Subcutaneous adipose tissue (tissue), 4 donors: ENCODE data around the gene FAM110A. TPM values are rescaled to one million over a fixed set of nuclear protein-coding genes. Genes with fewer than 3 reads are reported as not detected.

Experiments
- total RNA-seq, 4 donors: library from RNA; depleted of rRNA; stranded (reverse); fragments of >200 nt; gene quantifications; one replicate each; pipeline ENCODE4 v1.1.0, GENCODE V29; 2016
- TF ChIP-seq, protein P1 (sequence below): fragments of 450-650 bp; IDR thresholded peaks from one replicate; pipeline ENCODE4 v1.5.1; 2016; ENCODE audit warnings: low read depth, mild to moderate bottlenecking, control low read depth, antibody characterized with exemption, moderate library complexity

FAM110A gene
- total RNA-seq, 4 donors from 2014 or later = 2.7 to 4.6 (median 2.8) TPM; not detected in 1

DNA sequence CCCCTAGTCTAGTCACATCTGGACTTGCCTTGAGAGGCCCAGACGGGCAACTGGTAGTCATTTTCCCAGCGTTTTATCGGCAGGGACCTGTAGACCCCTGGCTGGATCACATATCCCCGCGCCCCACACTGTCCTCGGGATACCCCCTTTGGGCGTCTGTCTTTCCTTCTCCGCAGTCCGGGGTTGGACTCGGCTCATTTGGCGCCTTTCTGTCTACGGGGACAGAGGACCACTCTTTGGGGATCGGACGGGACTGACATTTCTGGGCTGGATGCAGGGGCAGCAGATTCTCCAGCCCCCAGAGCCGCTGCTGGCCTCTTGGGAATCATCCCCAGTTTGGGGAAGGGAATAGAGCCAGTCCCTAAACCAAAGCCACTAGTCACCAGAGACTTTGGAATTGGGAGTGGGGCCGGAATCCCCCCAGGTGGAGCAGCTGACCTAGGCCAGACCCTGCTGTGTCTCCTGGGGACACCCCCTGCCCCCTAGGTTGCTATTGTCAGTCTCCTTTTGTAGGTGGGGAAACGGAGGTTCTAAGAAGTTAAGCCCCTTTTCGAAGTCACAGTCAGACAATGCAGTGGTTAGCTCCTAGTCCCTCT is 734 bp downstream of the FAM110A start:
- TF ChIP-seq, protein P1, sequence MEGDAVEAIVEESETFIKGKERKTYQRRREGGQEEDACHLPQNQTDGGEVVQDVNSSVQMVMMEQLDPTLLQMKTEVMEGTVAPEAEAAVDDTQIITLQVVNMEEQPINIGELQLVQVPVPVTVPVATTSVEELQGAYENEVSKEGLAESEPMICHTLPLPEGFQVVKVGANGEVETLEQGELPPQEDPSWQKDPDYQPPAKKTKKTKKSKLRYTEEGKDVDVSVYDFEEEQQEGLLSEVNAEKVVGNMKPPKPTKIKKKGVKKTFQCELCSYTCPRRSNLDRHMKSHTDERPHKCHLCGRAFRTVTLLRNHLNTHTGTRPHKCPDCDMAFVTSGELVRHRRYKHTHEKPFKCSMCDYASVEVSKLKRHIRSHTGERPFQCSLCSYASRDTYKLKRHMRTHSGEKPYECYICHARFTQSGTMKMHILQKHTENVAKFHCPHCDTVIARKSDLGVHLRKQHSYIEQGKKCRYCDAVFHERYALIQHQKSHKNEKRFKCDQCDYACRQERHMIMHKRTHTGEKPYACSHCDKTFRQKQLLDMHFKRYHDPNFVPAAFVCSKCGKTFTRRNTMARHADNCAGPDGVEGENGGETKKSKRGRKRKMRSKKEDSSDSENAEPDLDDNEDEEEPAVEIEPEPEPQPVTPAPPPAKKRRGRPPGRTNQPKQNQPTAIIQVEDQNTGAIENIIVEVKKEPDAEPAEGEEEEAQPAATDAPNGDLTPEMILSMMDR = no peak

DNA sequence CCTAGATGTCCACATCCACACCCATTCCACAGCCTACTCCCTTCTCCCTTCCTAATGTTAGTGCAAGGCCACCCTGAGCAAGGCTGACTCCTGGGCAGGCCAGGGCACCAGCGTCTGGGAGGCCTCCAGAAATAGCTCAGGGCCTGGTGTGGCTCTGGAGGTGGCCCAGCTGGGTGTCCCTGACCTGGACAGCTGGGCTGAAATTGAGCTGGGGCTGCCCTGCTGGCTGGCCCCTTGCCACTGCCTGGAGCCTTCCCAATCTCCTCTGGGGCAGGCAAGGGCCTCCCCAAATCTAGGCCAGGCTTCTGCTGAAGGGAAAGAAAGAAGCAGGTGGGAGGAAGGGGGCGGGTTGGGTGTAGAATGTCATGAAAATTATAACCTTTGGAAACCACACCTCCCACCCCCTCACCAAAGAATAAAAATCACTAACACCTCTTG is 2.1 kb downstream of the FAM110A start:
- TF ChIP-seq, protein P1 = no peak

DNA sequence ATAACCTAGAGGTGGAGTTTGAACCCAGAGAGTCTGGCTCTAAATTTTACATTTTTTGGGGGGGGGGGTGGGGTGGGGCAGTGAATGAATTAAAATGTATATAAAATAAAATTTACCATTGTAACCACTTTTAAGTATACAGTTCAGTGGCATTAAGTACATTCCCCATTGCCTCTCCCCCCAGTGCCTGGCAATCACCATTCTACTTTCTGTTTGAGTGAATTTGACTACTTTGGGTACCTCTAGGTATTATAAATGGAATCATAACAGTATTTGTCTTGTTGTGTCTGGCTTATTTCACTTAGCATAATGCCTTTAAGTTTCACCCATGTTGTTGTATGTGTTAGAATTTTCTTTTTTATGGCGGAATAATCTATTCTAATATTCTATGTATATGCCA is 2.7 kb downstream of the FAM110A start:
- TF ChIP-seq, protein P1 = no peak

DNA sequence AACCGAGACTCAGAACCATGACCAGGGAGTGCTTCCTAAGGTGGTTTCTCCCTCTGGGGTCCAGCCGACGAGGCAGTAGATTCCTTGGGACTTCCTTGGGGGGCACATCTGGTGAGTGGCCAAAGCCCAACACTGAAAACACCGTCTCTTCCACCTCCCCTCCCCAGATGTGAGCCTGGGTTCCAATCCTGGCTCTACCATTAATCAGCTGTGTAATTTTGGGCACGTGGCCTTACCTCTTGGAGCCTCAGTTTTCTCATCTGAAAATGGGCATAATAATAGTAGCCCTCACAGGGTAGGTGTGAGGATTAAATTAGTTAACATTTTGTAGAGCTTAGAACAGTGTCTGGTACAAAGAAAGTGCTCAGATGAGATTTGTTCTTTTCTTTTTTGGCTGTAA is 5.5 kb downstream of the FAM110A start:
- TF ChIP-seq, protein P1 = no peak

DNA sequence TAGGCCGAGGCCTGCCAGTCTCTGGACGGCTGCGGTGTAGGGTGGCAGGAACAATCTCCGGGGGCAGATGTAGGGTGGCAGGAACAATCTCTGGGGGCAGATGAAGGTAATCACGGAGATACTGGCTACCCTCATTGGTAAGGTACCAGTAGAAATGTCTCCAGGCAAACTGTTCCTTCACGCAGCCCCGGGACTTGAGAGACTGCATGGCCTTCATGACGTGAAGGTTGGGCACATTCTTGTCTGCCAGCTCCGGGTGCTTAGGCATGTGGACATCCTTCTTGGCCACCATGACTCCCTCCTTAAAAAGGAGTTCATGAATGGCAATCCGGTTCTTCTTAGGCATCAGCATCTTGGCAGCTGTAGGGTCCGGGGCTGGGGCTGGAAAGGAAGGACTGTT is 6.1 kb downstream of the FAM110A start:
- TF ChIP-seq, protein P1 = no peak

DNA sequence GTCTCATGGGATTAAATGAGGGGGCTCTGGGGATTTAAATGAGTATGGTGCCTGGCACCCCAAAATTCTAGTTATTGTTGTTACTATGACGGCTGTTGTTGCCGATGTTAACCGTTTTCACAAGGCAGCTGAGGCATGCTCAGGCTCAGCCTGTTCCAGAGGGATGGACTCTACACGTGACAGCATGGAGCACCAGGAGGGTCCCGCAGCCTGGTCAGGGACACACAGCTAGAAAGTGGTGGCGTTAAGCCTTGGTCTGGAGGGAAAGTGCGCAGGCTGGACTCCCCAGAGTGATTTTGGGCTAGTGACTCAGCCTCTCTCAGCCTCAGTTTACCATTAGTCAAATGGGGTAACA is 7.0 kb downstream of the FAM110A start:
- TF ChIP-seq, protein P1 = no peak

DNA sequence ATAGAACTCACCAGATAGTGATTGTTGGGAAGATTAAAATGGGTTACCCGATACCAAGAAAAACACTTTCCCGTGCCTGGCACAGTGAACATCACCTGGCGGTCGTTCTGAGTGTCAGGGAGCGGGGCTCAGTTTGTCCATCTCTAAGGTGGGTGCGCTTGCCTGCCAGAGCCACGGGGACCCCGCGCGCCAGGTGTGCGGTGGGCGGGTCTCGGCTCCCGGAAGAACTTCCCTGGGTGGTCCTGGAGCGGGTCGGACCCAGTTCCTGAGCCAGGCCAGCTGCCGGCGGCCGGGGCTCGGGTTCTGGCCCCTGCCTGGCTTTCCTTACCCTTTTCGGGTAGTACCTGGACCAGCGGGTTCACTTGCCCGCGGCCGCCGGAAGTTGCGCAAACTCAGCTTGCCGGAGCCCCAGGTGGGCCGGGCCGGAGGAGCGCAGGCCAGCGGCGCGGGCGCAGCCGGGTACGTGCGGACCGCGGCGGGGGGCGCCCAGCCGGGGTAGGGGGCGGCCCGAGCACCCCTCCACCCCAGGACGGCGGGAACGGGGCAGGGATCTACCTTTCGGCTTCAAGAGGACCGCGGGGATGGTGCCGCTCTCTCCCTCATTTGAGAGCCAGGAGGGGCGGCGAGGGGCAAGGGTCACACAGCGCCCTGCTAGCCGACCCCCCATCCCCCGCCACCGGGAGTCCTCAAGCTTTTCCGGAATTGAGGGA is 7.5 kb downstream of the FAM110A start:
- TF ChIP-seq, protein P1 = no peak
